Measurements from ENCODE around the gene IL18R1.

Gene IL18R1

DNA sequence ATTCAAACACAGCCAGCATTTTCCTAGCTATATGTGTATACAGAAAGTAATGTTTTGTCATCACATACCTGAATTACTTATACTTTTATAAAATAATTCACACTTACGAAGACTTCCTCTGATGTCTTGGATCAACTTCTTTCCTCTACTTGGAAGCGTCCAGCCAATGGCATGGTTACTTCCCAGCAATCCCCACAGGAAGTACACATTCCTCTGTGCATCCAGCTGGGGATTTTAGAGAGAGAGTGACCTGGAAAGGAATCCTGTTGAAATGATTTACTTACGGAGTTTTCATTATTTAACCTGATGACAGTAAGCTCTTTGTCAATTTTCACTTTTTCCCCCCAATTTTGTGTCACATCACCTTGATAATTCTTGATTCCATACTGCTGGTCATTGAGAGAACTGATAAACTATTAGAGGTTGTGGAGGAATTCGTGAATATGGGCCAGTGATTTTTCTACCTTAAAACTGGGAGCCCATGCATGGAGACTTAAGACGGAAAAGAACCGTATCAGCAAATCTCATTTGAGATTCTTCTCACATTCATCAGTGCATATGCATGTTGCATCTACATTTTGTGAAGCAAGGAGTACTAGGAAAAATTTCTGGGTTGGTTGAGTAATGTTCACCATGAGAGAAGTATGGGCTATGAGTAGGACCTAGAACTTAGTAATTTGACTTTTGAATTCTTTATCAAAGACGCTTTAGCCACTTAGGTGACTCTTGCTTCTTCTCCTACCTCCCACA, 9.0 kb upstream of the IL18R1 start:
- no peak for DNase-seq

DNA sequence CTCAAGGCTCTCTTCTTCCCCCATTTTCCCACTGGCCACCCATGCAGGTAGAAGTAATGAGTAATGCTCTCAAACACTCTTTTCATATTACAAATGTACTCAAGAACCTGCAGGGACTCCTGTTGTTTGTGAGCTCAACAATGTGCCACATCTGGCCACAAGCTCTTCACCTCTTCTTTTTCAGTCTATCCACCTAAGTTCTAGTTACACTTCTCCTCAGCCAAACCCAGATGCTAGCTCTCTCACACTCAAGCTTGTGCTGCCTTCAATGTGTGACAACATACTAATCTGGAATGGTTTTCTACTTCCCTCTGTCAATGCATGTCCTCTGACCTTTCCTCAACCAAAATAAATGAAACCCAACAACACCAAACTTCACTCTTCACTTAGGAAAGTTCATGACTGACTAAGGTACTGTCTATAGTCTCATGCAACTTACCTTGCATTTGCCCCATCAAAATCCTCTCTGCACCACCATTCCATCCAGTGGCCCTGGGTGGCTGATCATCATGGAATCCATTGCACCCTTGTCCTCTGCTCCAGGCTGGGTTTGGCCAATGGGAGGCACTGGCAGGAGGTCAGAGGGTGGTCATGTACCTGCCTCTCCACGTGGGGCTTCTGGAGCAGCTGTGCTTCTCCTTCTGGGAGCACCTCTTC, 5.3 kb upstream of the IL18R1 start:
- DNase-seq, result no peak

DNA sequence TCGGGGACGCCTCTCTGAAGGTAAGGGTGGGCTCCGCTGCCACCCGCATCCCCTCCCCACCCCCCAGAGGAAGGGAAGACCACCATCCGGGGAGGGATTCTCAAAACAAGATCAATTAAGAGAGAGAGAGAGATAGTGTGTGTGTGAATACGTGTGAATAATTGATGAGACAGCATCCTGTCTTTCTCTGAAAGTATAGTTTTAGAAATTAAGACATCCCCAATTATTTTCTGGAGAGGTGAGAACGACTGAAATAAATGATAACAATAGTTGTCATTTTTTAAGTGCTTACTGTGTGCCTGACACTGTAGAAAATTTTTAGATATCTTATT, 751 bp downstream of the IL18R1 start:
- DNase-seq, result no peak

DNA sequence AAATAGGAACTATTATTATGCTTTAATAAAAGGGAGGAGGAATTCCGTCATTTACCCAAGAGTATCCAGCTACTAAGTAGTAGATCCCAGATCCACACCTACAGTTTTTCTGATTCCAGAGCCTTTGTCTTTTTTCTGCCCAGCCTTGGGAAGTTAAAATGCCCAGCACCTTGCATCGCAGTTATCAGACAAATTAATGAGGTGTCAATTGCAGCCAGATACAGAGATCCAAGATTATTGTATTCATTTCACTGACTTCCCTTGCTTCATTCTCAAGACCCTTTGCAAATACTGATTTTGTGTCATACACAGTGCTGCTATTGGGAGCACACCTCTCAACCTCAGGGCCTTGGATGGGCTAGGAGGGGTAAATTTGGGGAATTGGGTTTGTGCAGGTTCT, 1.1 kb downstream of the IL18R1 start:
- no peak for DNase-seq

DNA sequence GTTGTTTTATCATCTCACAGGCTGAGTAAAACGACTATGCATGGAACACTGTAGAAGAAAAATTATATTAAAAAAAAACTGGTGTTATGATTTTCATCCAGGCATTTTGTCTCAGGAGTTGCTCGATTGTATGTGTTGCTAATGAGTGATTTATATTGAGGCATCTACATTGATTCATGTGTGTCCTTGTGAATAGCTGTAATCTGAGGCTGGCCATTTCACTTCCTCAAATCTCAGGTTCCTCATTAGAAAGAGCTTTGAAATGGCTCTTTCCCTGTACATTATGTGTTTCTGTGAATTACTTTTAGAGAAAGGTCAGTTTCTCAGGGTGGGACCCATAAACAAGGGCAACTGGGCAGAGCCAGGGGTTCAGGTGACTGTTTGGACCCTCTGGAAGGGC, 2.3 kb downstream of the IL18R1 start:
- DNase-seq, result no peak

DNA sequence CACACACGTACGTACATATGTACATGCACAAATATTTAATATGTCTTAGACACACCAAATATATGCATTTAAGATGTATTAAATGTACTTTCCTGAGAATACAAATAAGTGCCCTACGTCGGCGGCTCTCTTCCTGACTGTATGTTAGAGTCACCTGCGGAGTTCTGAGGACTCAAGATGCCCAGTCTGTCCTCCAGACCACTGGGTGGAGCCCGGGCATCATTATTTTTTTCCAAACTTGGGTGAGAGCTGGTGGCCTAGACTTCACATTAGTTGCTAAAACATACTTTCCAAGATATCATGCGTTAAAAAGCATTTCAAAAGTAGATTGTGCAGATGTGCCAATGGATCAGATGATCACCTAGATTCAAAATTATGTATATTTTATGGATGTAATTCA, 2.9 kb downstream of the IL18R1 start:
- DNase-seq, result no peak

DNA sequence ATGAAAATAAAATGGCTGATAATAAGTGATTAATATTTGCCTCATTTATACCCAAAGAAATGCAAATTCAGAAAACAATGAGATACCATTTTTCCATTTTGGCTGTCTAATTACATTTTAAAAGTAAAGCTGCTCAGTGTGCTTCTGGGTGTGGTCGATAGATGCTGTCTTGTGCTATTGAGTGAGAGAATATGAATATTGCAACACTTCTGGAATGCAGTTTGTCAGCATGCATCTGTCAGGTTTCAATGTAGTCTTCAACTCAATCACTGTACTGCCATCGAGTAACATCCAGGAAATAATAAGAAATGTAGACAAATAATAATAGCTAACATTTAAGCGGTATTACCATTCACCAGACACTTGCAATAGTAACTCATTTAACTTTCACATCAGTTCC, 3.9 kb downstream of the IL18R1 start:
- no peak for DNase-seq

DNA sequence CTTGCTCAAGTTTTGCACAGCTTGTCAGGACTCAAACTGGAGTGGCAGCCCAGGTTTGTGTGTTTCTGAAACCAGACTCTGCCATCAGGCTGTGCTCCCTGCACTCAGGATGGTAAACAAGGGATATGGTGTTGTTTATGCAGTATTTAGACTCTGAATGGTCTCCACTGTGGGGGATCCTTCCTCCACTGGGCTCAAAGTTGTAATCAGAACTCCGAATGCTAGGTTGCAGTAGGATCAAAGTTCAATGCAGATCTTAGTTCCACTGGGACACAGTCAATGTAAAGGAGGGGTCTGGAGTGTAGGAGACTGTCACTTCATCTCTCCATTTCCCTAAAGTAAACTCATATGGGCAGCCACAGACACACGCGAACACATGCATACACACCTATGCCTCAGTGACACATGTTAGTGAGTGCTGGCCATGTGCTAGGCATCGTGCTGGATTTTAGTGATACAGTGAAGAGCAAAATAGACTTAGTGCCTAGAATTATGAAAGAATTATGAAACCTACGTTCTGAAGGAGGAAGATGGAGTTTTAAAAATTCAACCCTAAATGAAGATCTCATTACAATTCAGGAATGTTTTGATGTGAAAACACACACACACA, 6.1 kb downstream of the IL18R1 start:
- no peak for DNase-seq

DNA sequence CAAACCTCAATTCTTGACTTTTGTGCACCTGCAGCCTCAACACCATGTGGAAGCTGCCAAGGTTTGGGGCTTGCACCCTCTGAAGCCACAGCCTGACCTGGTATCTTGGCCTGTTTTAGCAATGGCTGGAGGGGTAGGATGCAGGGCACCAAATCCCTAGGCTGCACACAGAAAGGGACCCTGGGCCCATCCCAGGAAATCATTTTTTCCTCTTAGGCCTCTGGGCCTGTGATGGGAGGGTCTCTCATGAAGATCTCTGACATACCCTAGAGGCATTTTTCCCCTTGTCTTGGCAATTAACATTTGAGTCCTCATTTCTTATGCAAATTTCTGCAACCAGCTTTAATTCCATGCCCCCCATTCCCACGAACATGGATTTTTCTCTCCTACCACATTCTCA, 10.2 kb downstream of the IL18R1 start:
- DNase-seq, result no peak

DNA sequence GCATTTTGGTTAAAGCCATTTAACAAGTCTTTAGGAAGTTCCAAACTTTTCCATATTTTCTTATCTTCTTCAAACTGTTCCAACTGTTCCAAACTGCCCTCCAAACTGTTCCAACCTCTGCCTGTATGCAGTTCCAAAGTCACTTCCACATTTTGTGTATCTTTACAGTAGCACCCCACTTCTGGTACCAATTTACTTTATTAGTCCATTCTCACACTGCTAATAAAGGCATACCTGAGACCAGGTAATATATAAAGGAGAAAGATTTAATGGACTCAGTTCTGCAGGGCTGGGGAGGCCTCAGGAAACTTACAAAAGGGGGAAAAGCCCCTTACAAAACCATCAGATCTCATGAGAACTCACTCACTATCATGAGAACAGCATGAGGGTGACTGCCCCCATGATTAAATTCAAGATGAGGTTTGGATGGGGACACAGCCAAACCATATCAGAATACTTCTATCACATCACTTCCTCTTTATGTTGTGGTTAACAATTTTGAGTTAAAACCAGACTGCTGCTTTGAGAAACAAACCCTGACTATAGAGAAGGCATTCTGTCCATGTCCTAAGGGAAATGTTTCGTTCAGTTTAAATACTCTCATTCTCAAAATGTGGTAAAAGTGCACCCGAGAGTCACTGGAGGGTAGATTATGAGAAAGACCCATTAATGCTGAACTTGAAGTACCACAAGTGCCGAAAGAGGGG, 11.0 kb downstream of the IL18R1 start:
- no peak for DNase-seq

DNA sequence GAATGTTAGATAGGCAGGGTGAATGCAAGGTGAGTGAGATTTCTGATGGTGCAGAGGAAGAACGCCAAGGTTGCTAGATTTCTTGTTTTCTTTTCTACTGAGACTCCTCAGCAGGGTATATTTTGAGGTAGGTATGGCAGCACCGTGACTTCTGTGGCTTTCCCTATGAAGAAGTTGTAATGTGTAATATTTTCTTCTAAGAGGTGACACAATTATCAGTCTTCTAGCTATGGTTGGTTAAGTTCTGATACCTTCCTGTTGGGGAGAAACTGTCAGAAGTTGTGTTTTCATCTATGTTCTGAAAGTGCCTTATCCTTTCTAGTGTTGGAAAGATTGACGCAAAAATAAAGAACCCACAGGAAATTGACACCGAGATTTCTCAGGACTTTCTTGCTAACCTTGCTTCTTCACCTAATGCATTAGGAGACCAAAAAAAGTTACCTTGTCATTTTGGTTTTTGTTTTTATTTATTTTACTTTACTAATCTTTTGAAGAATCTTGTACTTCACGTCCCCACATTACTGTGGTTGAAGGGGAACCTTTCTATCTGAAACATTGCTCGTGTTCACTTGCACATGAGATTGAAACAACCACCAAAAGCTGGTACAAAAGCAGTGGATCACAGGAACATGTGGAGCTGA, 11.9 kb downstream of the IL18R1 start:
- no peak for DNase-seq

DNA sequence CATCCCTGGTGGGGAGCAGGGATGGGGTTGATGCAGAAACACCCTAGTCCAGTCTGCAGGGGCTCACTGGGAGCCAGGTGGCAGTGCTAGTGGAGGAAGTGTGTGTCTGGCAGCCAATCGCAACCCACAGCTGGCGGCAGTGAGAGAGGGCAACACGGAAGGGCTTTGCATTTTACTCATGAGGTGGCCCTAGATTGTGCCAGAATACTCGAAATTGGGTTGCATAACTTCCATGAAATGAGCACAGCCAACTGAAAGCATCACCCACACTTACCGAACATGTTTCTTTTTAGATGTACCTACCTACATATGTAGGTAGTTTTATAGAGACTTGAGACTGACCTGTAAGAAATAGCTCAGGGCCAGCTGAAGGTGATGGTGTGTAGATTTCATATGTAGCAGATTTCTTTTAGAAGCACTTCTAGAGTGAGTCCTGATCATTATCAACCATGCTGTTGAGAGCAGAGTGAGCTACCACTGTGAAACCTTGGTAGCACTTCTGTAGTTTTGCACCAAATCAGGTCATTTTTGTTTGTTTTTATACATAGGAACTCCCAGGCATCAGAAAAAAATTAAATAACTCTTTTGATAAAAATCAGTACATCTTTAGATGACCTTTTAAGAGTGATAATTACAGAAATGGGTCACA, 13.0 kb downstream of the IL18R1 start:
- no peak for DNase-seq

DNA sequence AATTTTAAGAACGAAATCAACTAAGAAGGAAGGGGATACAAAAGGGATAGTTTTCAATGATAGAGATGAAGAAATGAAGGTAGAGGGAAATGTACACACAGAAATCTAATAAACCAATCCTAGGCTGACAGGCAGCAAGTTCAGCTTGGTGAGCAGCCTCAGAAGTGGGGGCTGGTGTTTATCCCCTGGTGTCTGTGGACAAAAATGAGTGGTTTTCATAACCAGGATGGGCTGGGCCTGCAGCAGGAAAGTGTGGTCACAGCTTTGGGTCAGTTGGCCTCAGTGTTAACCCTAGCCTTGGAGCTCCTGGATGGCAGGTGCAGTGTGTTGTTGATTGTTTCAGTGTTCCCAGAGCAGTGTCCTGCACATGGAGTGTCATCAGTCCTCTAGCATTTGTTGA, 14.3 kb downstream of the IL18R1 start:
- no peak for DNase-seq

DNA sequence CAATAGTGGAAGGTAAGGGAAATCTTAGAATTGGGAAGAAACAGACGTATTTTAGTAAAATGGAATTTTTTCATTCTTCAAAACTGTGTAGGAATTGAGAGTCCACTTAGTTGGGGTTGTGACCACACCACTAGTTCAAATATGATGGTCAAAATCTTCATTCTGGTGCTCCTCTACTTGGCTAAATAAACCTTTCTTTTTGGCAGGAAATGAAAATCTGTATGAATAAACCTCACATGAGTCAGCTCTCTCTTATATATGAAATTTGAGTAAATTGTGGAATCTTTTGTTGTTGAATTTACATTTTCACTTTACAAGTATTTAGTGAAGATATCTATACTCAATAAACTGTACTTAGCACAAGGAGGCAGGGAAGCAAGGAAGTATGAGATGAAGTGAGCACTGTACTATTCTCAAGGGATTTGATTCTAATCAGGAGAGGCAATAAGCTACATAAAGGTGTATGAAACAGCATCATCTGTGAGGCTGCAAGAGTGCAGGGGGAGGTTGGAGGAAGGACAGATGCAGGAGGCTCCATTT, 20.5 kb downstream of the IL18R1 start:
- no peak for DNase-seq

DNA sequence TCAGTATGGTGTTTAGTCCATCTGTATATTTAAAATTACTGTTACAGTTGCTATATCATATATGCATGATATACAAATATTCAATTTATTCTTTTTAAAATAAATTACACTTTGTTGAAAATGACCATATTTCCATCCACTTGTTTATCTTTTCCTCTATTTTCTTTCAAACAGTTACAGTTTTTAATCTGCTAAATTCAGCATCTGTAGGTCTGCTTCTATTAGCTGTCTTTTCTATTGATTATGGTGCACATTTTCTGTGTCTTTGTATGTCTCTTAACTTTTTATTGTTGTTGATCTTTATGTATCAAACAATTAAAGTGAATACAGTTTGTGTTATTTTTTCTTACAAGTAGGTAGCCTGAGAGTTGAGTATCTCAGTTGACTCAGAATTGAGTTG, 28.1 kb downstream of the IL18R1 start:
- DNase-seq, result no peak

DNA sequence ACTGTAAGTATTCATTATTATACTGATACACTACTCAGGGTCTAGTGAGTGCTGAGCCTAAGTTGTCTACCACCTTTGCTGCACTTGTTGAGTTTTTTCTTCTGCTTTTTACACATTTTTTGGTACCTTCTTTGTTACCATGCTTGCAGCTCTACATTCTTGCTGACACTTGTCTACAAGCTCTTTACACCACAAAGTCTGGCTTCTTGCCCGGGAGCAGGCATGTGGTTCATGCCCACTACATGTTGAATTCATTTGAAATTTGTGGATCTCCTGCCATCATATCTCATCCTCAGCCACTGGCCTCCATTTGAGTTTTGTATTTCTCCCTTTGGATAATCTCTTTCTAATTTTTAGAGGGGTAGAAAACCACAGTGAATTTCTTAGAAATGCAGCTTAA, 29.9 kb downstream of the IL18R1 start:
- no peak for DNase-seq

DNA sequence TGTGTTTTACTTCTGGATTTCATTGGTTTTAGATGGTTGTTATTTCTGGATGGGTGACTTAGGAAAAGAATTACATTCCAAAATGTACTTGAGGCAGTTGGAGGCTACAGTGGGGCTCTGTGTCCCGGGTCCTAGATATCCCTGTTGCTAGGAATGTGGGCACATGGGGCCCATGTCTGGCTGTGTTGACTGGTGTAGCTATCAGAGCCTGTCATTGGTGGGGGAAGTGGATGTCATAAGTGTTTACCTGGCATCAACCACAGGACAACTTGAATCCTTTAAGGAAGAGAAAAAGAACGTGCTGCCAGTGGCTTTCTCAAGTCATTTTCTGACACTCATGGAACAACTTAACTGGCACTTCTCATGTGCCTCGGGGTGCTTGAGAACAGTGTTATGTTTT, 30.4 kb downstream of the IL18R1 start:
- DNase-seq, result no peak

DNA sequence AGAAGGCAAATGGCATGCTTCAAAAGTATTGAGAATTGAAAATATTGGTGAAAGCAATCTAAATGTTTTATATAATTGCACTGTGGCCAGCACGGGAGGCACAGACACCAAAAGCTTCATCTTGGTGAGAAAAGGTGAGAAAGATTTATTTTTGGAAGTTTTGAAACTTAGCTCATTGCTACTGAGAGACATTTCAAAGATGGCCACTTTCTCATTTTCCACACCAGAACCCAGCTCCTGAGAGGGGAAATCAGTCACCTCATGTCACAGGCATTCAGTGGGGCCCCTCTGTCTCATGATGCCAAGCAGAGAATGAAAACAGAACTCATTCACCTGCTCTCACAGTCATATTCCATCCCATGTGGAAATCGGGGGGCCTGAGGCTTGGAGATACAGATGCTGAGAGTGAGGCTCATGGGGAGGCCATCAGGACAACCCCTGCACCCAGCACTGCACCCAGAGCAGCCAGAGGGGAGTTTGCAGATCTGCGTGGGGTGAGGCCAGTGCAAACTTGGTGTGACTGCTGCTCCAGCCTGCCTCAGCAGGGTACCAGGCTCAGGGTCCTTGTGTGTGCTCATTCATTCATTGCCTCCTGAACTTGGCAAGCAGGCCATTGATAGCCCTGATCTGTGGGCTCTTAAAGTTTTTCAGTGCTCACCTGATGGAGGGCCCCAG, 31.4 kb downstream of the IL18R1 start:
- DNase-seq, result no peak

DNA sequence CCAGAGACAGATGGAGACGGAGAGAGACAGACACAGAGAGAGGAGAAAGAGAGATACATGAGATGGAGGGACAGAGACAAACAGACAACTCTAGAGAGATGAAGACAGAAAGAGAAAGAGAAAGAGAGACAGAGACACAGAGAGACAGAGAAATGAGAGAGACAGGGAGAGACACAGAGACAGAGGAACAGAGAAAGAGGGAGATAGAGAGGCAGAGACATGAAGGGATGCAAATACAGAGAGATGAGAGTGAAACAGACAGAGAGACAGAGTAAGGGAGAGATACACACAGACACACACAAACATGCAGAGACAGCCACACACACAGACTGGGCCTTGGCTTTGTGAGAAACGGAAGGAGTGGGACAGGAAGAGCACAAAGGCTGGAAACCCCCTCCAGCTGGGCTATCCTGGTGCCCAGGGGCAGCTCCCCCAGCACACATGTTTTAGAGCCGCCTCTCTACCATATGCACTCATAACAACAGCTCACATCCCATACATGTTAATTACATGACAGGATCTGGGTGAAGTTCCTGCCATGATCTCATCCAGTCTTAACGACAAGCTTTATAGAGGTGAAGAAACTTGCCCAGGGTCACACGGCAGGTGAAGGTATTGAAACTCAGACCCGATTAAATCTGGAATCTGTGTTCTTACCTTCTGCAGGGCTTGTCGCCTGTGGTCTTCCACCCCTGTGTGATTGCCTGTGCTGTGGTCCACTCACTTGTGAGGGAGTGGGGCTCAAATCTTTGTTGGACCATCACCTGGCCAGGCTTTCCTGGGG, 32.4 kb downstream of the IL18R1 start:
- DNase-seq, result no peak

DNA sequence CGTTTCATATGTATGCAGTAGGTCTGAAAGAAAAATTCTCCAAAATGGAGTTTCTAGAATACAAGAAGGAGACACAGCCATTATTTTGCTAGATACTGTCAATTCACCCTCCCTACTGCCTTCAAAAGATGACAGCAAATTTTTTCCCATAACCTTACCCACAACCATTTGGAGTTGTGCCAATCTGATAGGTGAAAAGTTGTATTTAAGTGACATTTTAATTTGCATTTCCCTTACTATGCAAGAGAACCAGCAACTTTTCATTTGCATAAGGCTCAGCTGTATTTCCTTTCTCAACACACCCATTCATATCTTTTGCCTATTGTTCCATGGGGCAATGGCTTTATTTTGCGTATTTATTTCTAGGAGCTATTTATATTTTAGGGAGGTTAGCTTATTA, 36.0 kb downstream of the IL18R1 start:
- no peak for DNase-seq

DNA sequence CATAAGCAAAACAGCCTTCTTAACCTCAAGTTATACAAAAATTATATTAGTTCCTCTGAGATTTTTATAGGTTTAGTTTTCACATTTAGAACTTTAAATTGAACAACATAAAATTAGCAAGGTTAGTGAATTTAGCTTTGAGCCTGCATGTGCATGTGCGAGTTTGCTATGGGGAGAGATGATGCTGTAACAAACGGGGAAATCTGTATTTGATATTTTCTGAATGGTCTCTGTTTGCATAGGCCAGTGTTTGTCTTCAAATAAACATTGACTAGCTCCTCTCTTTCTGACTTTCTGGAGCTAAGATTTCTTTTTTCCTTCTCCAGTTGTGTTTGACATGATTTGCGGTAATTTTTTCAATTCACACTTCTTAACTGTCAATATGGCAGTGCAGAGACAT, 36.5 kb downstream of the IL18R1 start:
- no peak for DNase-seq
